SK-N-MC (cell line): ENCODE data around the gene RC3H2.

Experiments
- EZH2 ChIP-seq: fragments of 200-600 bp; sonication (generic); IDR thresholded peaks from one replicate; pipeline ENCODE4 v1.6.1; 2017; ENCODE audit warnings: antibody characterized with exemption
- POLR2AphosphoS5 ChIP-seq: IDR thresholded peaks from 2 replicates; pipeline ENCODE4 v1.6.1; 2012; ENCODE audit warnings: mild to moderate bottlenecking, low read depth, low read length, borderline replicate concordance

GRCh38 chr9:122827761-122828093 lies 77.4 kb downstream of the RC3H2 start:
- TF ChIP-seq POLR2AphosphoS5: no peak
- no peak for TF ChIP-seq EZH2
